Mesodermal cell (in vitro differentiated cells): ENCODE results near the gene ZSWIM6.
A peak's percentile ranks its signal among the peaks of the same experiment; 100 is the strongest.
"Not testable (repeated sequence)": the region's sequence is repeated elsewhere in the genome, so short reads cannot be mapped to it uniquely, and the experiment has no call there.

ENCODE experiments used
- H3K27ac ChIP-seq: 2 replicates; pipeline ENCODE4 v1.7.0; 2013; ENCODE audit warnings: mild to moderate bottlenecking, low read depth, low read length, moderate library complexity; ENCODE audit not compliant: severe bottlenecking
- H3K36me3 ChIP-seq: 2 replicates; pipeline ENCODE4 v1.7.1; 2013; ENCODE audit warnings: mild to moderate bottlenecking, low read length, moderate library complexity; ENCODE audit not compliant: control insufficient read depth, insufficient read depth
- H3K4me1 ChIP-seq: one replicate; pipeline ENCODE4 v1.7.1; 2013; ENCODE audit warnings: mild to moderate bottlenecking, low read length; ENCODE audit not compliant: insufficient read depth, control insufficient read depth, poor library complexity, severe bottlenecking
- H3K4me3 ChIP-seq: 2 replicates; pipeline ENCODE4 v1.7.0; 2013; ENCODE audit warnings: low read length, control low read depth, mild to moderate bottlenecking; ENCODE audit not compliant: insufficient read depth, poor library complexity, severe bottlenecking; ENCODE audit errors: extremely low read depth
- H3K9me3 ChIP-seq: 2 replicates; pipeline ENCODE4 v1.7.1; 2013; ENCODE audit warnings: mild to moderate bottlenecking, low read length, moderate library complexity; ENCODE audit not compliant: control insufficient read depth
- WGBS, 2 experiments: methylation state at CpG; one replicate each; pipeline ENCODE4 v1.1.5; 2013; ENCODE audit warnings: missing lambda C conversion rate in 2 of 2; ENCODE audit not compliant: insufficient coverage in 2 of 2; 5-methylcytosine and 5-hydroxymethylcytosine counted together

The ZSWIM6 gene

DNA sequence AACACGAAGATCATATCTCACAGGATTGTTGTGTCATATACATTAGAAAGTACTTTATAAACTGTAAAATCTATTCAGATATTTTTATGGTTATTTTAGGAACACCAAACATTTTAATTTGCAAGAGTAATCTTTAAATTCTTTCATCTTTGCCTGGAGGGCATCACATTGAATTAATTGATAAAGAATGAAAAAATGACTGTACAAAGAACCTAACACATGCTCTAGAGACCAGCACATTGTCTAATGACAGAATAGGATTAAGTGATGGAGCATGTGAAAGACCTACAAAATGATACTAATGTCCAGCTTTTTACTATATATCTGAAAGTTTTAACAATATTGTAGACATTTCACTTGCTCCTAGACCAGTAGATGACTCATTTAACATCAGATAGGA, 88.0 kb downstream of the ZSWIM6 start:
- Histone ChIP-seq H3K36me3 (peaks cover 9% of the 10 kb centered on the region), H3K27ac (no peak overlapping the region)
- WGBS, 2 experiments, result no CpG with 5 or more reads among the region's 1 CpG

GRCh38 chr5:61421262-61421661, 89.2 kb downstream of the ZSWIM6 start:
- H3K27ac ChIP-seq, H3K4me3 ChIP-seq, H3K9me3 ChIP-seq, H3K36me3 ChIP-seq: not testable (repeated sequence)
- peaks cover 10% of the 10 kb centered on the region for H3K4me1 ChIP-seq

More for the DNA sequence above, 88.0 kb downstream of the ZSWIM6 start:
- peaks cover 13% of the 10 kb centered on the region for H3K4me1 ChIP-seq
- H3K9me3 ChIP-seq, result no peaks in the 10 kb centered on the region
- no peak overlapping the region for H3K4me3 ChIP-seq

GRCh38 chr5:61423487-61424145, 91.6 kb downstream of the ZSWIM6 start:
- Histone ChIP-seq H3K4me1 (peaks cover 10% of the 10 kb centered on the region), H3K9me3 (no peaks in the 10 kb centered on the region), H3K4me3 (no peak overlapping the region), H3K27ac (peak overlapping the region; percentile 48), H3K36me3 (peaks cover 21% of the 10 kb centered on the region)
- WGBS, 2 experiments, result 74 to 80% methylated on average over 3 of the region's 3 CpGs

DNA sequence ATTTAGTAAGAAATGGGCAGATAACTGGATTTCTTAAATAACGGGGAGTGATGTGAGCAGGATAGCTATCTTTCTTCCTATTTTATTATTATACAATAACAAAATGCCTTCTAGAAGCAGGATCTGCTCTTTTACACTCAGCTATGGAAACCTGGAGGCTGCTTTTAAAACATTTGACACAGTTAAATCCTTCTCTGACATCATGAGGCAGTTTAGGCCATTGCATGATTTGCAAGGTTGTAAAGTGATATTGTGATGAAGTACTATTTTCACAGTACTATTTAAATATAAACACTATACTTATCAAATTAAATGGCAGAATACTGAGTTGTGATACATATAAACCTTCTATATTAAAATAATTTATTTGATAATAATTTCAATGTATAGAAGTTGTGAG, 93.9 kb downstream of the ZSWIM6 start:
- no peaks in the 10 kb centered on the region for H3K9me3 ChIP-seq
- H3K4me3 ChIP-seq, result no peak overlapping the region
- H3K27ac ChIP-seq, result no peak overlapping the region
- peaks cover 10% of the 10 kb centered on the region for H3K4me1 ChIP-seq
- peaks cover 20% of the 10 kb centered on the region for H3K36me3 ChIP-seq
- no CpG with 5 or more reads among the region's 1 CpG for WGBS, 2 experiments

- H3K4me1 ChIP-seq, result no peaks in the 10 kb centered on the region
- H3K27ac ChIP-seq, result no peak overlapping the region
- peaks cover 13% of the 10 kb centered on the region for H3K36me3 ChIP-seq
- 89 to 100% methylated on average over 1 of the region's 1 CpG for WGBS, 2 experiments
- H3K4me3 ChIP-seq, result no peak overlapping the region
- no peaks in the 10 kb centered on the region for H3K9me3 ChIP-seq
These were observed 97.8 kb downstream of the ZSWIM6 start for GRCh38 chr5:61429906-61430305.

GRCh38 chr5:61431923-61432620, 100.0 kb downstream of the ZSWIM6 start:
- Histone ChIP-seq H3K27ac (peak overlapping the region; percentile 39), H3K4me3 (no peak overlapping the region), H3K4me1 (no peaks in the 10 kb centered on the region), H3K36me3 (peaks cover 12% of the 10 kb centered on the region), H3K9me3 (no peaks in the 10 kb centered on the region)
- WGBS, 2 experiments, result 85 to 89% methylated on average over 4 to 6 of the region's 6 CpGs

DNA sequence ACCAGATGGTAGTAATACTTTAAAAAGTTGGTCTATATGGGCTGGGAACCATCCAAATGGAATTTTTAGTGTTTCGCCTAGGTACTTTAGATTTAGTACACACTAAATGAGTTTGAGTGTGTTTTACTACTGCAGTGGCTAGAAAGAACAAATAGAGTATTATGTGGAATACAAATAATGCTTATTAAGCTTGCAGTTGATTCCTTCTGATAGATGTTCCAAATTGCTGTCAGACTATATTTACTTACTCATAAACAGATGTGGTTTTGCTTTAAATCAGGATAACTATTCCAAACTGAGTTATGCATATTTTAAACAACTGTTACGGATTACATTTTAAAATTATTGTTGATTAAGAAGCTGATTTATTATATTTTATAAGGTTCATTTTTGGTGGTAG, 103.3 kb downstream of the ZSWIM6 start:
- H3K4me1 ChIP-seq, result no peaks in the 10 kb centered on the region
- 100% methylated on average over 1 of the region's 2 CpGs; no CpG with 5 or more reads in 1 of the 2 experiments for WGBS, 2 experiments
- peaks cover 9% of the 10 kb centered on the region for H3K9me3 ChIP-seq
- H3K36me3 ChIP-seq, result no peaks in the 10 kb centered on the region
- no peak overlapping the region for H3K27ac ChIP-seq
- no peak overlapping the region for H3K4me3 ChIP-seq

GRCh38 chr5:61438298-61438970, 106.4 kb downstream of the ZSWIM6 start:
- Histone ChIP-seq H3K4me1 (no peaks in the 10 kb centered on the region), H3K27ac (no peak overlapping the region), H3K9me3 (peaks cover 34% of the 10 kb centered on the region), H3K4me3 (no peak overlapping the region), H3K36me3 (peaks cover 4% of the 10 kb centered on the region)
- 88 to 100% methylated on average over 1 of the region's 3 CpGs for WGBS, 2 experiments

- peaks cover 34% of the 10 kb centered on the region for H3K9me3 ChIP-seq
- H3K27ac ChIP-seq, result no peak overlapping the region
- 100% methylated on average over 3 of the region's 3 CpGs; no CpG with 5 or more reads in 1 of the 2 experiments for WGBS, 2 experiments
- peaks cover 10% of the 10 kb centered on the region for H3K36me3 ChIP-seq
- no peaks in the 10 kb centered on the region for H3K4me1 ChIP-seq
- no peak overlapping the region for H3K4me3 ChIP-seq
These were observed 108.0 kb downstream of the ZSWIM6 start for GRCh38 chr5:61440086-61440485.

- H3K36me3 ChIP-seq, result peaks cover 10% of the 10 kb centered on the region
- no peak overlapping the region for H3K4me3 ChIP-seq
- H3K27ac ChIP-seq, result no peak overlapping the region
- WGBS, 2 experiments, result 100% methylated on average over 1 of the region's 3 CpGs
- peaks cover 37% of the 10 kb centered on the region for H3K9me3 ChIP-seq
- no peaks in the 10 kb centered on the region for H3K4me1 ChIP-seq
These were observed 108.5 kb downstream of the ZSWIM6 start for GRCh38 chr5:61440596-61440995.

DNA sequence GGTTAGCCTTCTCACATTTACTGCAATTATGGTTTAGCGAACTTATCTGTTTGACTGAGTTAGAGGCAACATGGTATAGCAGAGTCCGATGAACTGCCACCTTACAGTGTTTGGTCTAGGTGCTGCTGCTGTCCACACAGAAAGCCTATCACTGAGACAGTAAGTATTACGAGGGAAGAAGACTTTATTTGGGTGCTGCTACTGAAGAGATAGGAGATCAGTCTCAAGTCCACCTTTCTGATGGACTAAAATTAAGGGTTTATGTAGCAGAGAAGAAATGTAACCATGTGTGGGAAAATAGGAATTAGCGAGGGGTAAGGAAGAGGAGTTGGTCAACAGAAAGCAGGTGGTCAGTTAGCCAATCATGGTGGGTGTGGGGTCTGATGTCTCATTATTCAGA, 109.7 kb downstream of the ZSWIM6 start:
- Histone ChIP-seq H3K9me3 (peaks cover 42% of the 10 kb centered on the region), H3K36me3 (peaks cover 11% of the 10 kb centered on the region), H3K4me1 (no peaks in the 10 kb centered on the region), H3K27ac (no peak overlapping the region), H3K4me3 (no peak overlapping the region)
- whole genome bisulfite sequencing, 2 experiments, result 88 to 95% methylated on average over 4 of the region's 4 CpGs
